Measurements from ENCODE around the gene LRRC49. TPM values are rescaled to one million over a fixed set of nuclear protein-coding genes. Genes with fewer than 3 reads are reported as not detected.

The LRRC49 gene
- total RNA-seq, 1 experiment from 2014 or later: 7.4 TPM

- ChIA-PET RAD21 (ENCODE audit: low non-redundant PET in 1 of 2, low total read pairs in 2 of 2, uncharacterized antibody in 2 of 2, unreplicated experiment in 2 of 2) (no interaction called here), CTCF (interaction anchor here (0.7 to 1.1 kb wide), 2 partner anchors 127 to 464 kb away, joined by 3 read pairs; no protein-coding TSS in a partner anchor), POLR2A (no interaction called here)
- H3K79me2 ChIP-seq (ENCODE audit: insufficient read depth, low read length): no peaks in the 10 kb centered on the region
- ATAC-seq (no peak), DNase-seq (ENCODE audit: low read depth, low spot score) (no peak)
- H3K9ac ChIP-seq (ENCODE audit: low read length): no peak overlapping the region
- no peak overlapping the region for H3K4me2 ChIP-seq (ENCODE audit: low read length)
- no peak overlapping the region for H3K4me3 ChIP-seq (replicated peaks in 1 of 2; ENCODE audit: low read depth in 1 of 2, low read length in 2 of 2)
- TF ChIP-seq CBX3 (IDR thresholded peaks at IDR 0.05; ENCODE audit: low read depth) (no peak), RAD21 (IDR thresholded peaks at IDR 0.05; ENCODE audit: low read depth) (no peak), FOSL1 (IDR thresholded peaks at IDR 0.05; ENCODE audit: low read depth) (no peak), EGR1 (IDR thresholded peaks at IDR 0.05; ENCODE audit: low read depth) (no peak), EZH2 (IDR thresholded peaks at IDR 0.05) (no peak), CEBPB (IDR thresholded peaks at IDR 0.05; ENCODE audit: low read depth) (no peak), REST (IDR thresholded peaks at IDR 0.05; ENCODE audit: low read depth) (no peak), ZBTB33 (IDR thresholded peaks at IDR 0.05; ENCODE audit: extremely low read depth, insufficient replicate concordance, low read length) (no peak), ZFX (IDR thresholded peaks at IDR 0.05) (no peak), POLR2AphosphoS5 (IDR thresholded peaks at IDR 0.05; ENCODE audit: low read depth, low read length) (no peak), EZH2phosphoT487 (IDR thresholded peaks at IDR 0.05; ENCODE audit: borderline replicate concordance) (no peak), CTCF (IDR thresholded peaks at IDR 0.05 in 2 of 3, conservative IDR thresholded peaks at IDR 0.05 in 1 of 3; ENCODE audit: borderline replicate concordance in 1 of 3, insufficient read depth in 1 of 3, low read depth in 2 of 3, low read length in 2 of 3) (no peak)
- H4K20me1 ChIP-seq (ENCODE audit: insufficient read depth): no peaks in the 10 kb centered on the region
- H3K36me3 ChIP-seq (ENCODE audit: control insufficient read depth in 1 of 2, insufficient read depth in 2 of 2, low read length in 2 of 2): no peaks in the 10 kb centered on the region
- H3K4me1 ChIP-seq (ENCODE audit: control insufficient read depth in 1 of 2, insufficient read depth in 2 of 2, low read length in 2 of 2): no peaks in the 10 kb centered on the region
- H3K9me2 ChIP-seq (ENCODE audit: insufficient read depth): no peaks in the 10 kb centered on the region
- H2AFZ ChIP-seq (ENCODE audit: low read depth, low read length, poor library complexity, severe bottlenecking): no peak overlapping the region
- H3K9me3 ChIP-seq (ENCODE audit: control insufficient read depth in 1 of 2, insufficient read depth in 1 of 2, low read depth in 1 of 2, low read length in 2 of 2): no peaks in the 10 kb centered on the region
- intact Hi-C loops (cut with micrococcal nuclease): loop anchor here (10.0 kb wide), 2 partner anchors 128 to 318 kb away; no protein-coding TSS in a partner anchor
- H3K27me3 ChIP-seq (ENCODE audit: insufficient read depth, low read length): no peaks in the 10 kb centered on the region
- H3K27ac ChIP-seq (ENCODE audit: low read depth, low read length): no peak overlapping the region
- no TSS peak for BruUV-seq (replicated peaks)
Observed at GRCh38 chr15:70976851-70977250, 84.2 kb downstream of the LRRC49 start.
